Measurements from ENCODE around the gene CCBE1.

- TF ChIP-seq POLR2AphosphoS5 (IDR thresholded peaks at IDR 0.05; ENCODE audit: low read depth, low read length) = no peak
- no peak for TF ChIP-seq FOXP2 (optimal IDR thresholded peaks at IDR 0.05; ENCODE audit: borderline replicate concordance, extremely low read depth, extremely low read length, insufficient read depth)
Observed at GRCh38 chr18:59564561-59564960, 132.7 kb downstream of the CCBE1 start.

All from PFSK-1 (cell line).